B cell (primary cell): ENCODE measurements around the gene IRX5. TPM values are rescaled to one million over a fixed set of nuclear protein-coding genes. Genes with fewer than 3 reads are reported as not detected.

ENCODE experiments used
- ATAC-seq: fragments of 200-7000 bp; cut with Tn5 transposase; one replicate; pipeline ENCODE4 v1.10.0; 2021; ENCODE audit warnings: low read depth, mild to moderate bottlenecking, moderate number of reproducible peaks, moderate library complexity
- CTCF ChIA-PET: fragments of 350-600 bp; sonication (Branson Sonifier 250); formaldehyde crosslinking; loops from one replicate; lab custom pipeline; 2021; ENCODE audit warnings: antibody characterized with exemption, inconsistent platforms; lab: Charles Lee
- POLR2A ChIA-PET: fragments of 350-600 bp; sonication (Branson Sonifier 250); formaldehyde crosslinking; loops from one replicate; lab custom pipeline; 2021; ENCODE audit warnings: antibody characterized with exemption; lab: Charles Lee
- DNase-seq: peaks from one replicate; pipeline ENCODE4 v3.0.0; 2013
- H2AFZ ChIP-seq: 2 replicates; pipeline ENCODE4 v1.6.1; 2012; ENCODE audit warnings: mild to moderate bottlenecking, low read depth, low read length; ENCODE audit not compliant: insufficient read depth, poor library complexity, severe bottlenecking
- H3K27ac ChIP-seq, 2 donors: 1 replicate in 1 of 2; 2 replicates in 1 of 2; pipeline ENCODE4 v1.5.1; 2012 to 2013; ENCODE audit warnings: low read length in 2 of 2, mild to moderate bottlenecking in 2 of 2, moderate library complexity in 1 of 2
- H3K27me3 ChIP-seq, 4 experiments: fragments of 200-600 bp in 1 of 4; sonication (generic) in 1 of 4; replicated peaks in 1 of 4; 1 replicate in 2 of 4; 2 replicates in 2 of 4; pipeline versions ENCODE4 v1.6.1 to v1.7.0; 2013 to 2016; ENCODE audit warnings: low read length in 3 of 4, mild to moderate bottlenecking in 2 of 4, mixed read lengths in 1 of 4, moderate library complexity in 1 of 4; ENCODE audit not compliant: insufficient read depth in 4 of 4, control insufficient read depth in 3 of 4; ENCODE audit errors: control extremely low read depth in 1 of 4
- H3K36me3 ChIP-seq, 2 experiments: replicated peaks in 1 of 2; 1 replicate in 1 of 2; 2 replicates in 1 of 2; pipeline versions ENCODE4 v1.6.1 to v1.7.1; 2013; ENCODE audit warnings: low read length in 1 of 2; ENCODE audit not compliant: insufficient read depth in 2 of 2, control insufficient read depth in 1 of 2; ENCODE audit errors: control extremely low read depth in 1 of 2, extremely low read depth in 1 of 2
- H3K4me1 ChIP-seq, 2 donors: fragments of 200-600 bp in 1 of 2; sonication (generic) in 1 of 2; 1 replicate in 1 of 2; 2 replicates in 1 of 2; pipeline versions ENCODE4 v1.5.1 to v1.6.1; 2013 to 2017; ENCODE audit warnings: low read length in 2 of 2; ENCODE audit not compliant: control insufficient read depth in 2 of 2, insufficient read depth in 2 of 2
- H3K4me2 ChIP-seq: replicated peaks from 2 replicates; pipeline ENCODE3; 2012; ENCODE audit warnings: mild to moderate bottlenecking, low read depth, low read length; ENCODE audit not compliant: poor library complexity, severe bottlenecking
- H3K4me3 ChIP-seq, 5 experiments: fragments of 200-600 bp in 1 of 5; sonication (generic) in 1 of 5; 1 replicate in 3 of 5; 2 replicates in 2 of 5; pipeline versions ENCODE4 v1.5.1 to v1.7.0; 2011 to 2016; ENCODE audit warnings: low read length in 4 of 5, mild to moderate bottlenecking in 4 of 5, low read depth in 2 of 5, control low read depth in 1 of 5, moderate library complexity in 1 of 5; ENCODE audit not compliant: insufficient read depth in 1 of 5; ENCODE audit errors: control extremely low read depth in 1 of 5, extremely low read depth in 1 of 5
- H3K79me2 ChIP-seq: fragments of 200-600 bp; sonication (generic); one replicate; pipeline ENCODE4 v1.6.0; 2016; ENCODE audit warnings: low read length; ENCODE audit not compliant: control insufficient read depth, insufficient read depth
- H3K9ac ChIP-seq: fragments of 200-600 bp; sonication (generic); 2 replicates; pipeline ENCODE4 v1.6.1; 2017; ENCODE audit warnings: mild to moderate bottlenecking, low read length, moderate library complexity
- H3K9me3 ChIP-seq, 3 donors: one replicate each; pipeline versions ENCODE4 v1.6.1 to v1.7.1; 2013; ENCODE audit warnings: low read length in 2 of 3; ENCODE audit not compliant: control insufficient read depth in 2 of 3, insufficient read depth in 1 of 3; ENCODE audit errors: control extremely low read depth in 1 of 3
- H4K20me1 ChIP-seq: 2 replicates; pipeline ENCODE4 v1.6.0; 2012; ENCODE audit warnings: mild to moderate bottlenecking, low read length; ENCODE audit not compliant: insufficient read depth, control insufficient read depth, poor library complexity, severe bottlenecking
- H3K27ac Mint-ChIP-seq: one replicate; pipeline ENCODE4 v1.8.0; 2021; ENCODE audit warnings: mixed read lengths
- H3K27me3 Mint-ChIP-seq: one replicate; pipeline ENCODE4 v1.8.0; 2021; ENCODE audit warnings: mixed read lengths
- H3K4me1 Mint-ChIP-seq: one replicate; pipeline ENCODE4 v1.8.0; 2021; ENCODE audit warnings: mixed read lengths
- H3K4me3 Mint-ChIP-seq: one replicate; pipeline ENCODE4 v1.8.0; 2021; ENCODE audit warnings: mixed read lengths
- H3K9me3 Mint-ChIP-seq: one replicate; pipeline ENCODE4 v1.8.0; 2022; ENCODE audit warnings: mixed read lengths; ENCODE audit not compliant: insufficient read depth
- CTCF ChIP-seq: fragments of 200-600 bp; IDR thresholded peaks from one replicate; pipeline ENCODE4 v1.8.0; 2022; ENCODE audit warnings: antibody characterized with exemption, mild to moderate bottlenecking
- EZH2 ChIP-seq: IDR thresholded peaks from 2 replicates; pipeline ENCODE4 v1.6.1; 2012; ENCODE audit warnings: borderline replicate concordance, low read depth, mild to moderate bottlenecking, moderate library complexity, low read length; ENCODE audit not compliant: insufficient read depth, poor library complexity, severe bottlenecking
- WGBS: methylation state at CpG from one replicate; pipeline ENCODE4 v1.1.5; 2013; ENCODE audit warnings: missing lambda C conversion rate; ENCODE audit not compliant: insufficient coverage; 5-methylcytosine and 5-hydroxymethylcytosine counted together
- intact Hi-C: fragments of 100-400 bp; cut with micrococcal nuclease; formaldehyde crosslinking; loops from one replicate; pipeline ENCODE4 v1.10.0; 2022
- polyA plus RNA-seq: library from polyadenylated mRNA; depleted of rRNA; stranded (reverse); fragments of >200 nt; gene quantifications from 2 replicates; pipeline ENCODE4 v1.2.3, GENCODE V29; 2012
- total RNA-seq, 2 donors: library from RNA; stranded (reverse); fragments of 120-200 nt in 1 of 2; gene quantifications; 1 replicate in 1 of 2; 2 replicates in 1 of 2; pipeline versions ENCODE4 v1.2.3 to v1.2.4, GENCODE V29; 2013 to 2022

Gene IRX5
- total and polyA plus RNA-seq, 2 donors (not counting 1 experiment from before 2014, with no cell fraction given), result not detected

DNA sequence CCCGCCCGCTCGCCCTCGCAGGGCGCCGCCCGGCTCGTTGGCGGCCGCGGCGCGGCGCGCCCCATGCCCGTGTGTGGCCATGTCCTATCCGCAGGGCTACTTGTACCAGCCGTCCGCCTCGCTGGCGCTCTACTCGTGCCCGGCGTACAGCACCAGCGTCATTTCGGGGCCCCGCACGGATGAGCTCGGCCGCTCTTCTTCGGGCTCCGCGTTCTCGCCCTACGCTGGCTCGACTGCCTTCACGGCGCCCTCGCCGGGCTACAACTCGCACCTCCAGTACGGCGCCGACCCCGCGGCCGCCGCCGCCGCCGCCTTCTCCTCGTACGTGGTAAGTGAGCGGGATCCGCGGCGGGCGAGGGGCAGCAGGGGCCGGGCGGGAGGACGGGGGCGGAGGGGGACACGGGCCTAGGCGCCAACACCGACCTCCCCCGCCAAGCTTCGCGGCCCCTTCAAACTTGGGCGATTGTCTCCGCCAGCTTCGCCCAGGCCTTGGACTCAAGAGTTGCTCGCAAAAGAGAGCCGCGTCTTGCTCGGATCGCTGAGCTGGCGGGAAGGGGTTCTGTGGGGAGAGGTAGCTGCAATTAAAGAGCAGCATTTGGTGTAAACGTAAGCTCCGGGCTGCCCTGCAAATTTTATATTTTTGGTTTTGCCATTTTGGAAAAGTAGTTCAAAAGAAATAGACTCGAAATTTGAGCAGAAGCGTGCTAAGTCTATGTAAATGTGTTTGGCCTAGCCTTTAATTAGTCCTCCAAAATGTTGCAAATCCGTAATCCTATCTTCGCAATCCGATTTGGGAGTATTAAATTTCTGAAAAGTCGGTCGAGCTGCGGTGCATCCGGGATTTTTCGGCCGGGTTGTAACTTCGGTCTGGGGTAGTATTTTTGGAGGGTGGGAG lies 702 bp downstream of the IRX5 start:
- Histone ChIP-seq H3K4me3 (peak overlapping the region in 2 of 5 experiments; percentile 30 to 56), H3K79me2 (no peaks in the 10 kb centered on the region), H3K36me3 (no peaks in the 10 kb centered on the region), H3K27ac (no peak overlapping the region), H4K20me1 (no peaks in the 10 kb centered on the region), H2AFZ (peak overlapping the region; percentile 57), H3K27me3 (peaks cover 0 to 80% (median 52%) of the 10 kb centered on the region in 4 experiments), H3K4me2 (peak overlapping the region; percentile 92), H3K9me3 (peaks cover 1 to 56% (median 22%) of the 10 kb centered on the region in 3 donors), H3K9ac (no peak overlapping the region), H3K4me1 (peaks cover 35 to 52% of the 10 kb centered on the region in 2 donors)
- DNase-seq (no peak), ATAC-seq (no peak)
- ChIA-PET CTCF (no interaction called here), POLR2A (no interaction called here)
- Mint-ChIP-seq H3K27me3 (peaks cover 59% of the 10 kb centered on the region), H3K4me1 (peaks cover 31% of the 10 kb centered on the region), H3K4me3 (peak overlapping the region; percentile 55), H3K9me3 (peaks cover 3% of the 10 kb centered on the region), H3K27ac (peak overlapping the region; percentile 32)
- intact Hi-C loops, result no loop called here
- no peak for TF ChIP-seq CTCF
- TF ChIP-seq EZH2, result peak; percentile 49
- WGBS, result 8% methylated on average over 90 of the region's 91 CpGs

DNA sequence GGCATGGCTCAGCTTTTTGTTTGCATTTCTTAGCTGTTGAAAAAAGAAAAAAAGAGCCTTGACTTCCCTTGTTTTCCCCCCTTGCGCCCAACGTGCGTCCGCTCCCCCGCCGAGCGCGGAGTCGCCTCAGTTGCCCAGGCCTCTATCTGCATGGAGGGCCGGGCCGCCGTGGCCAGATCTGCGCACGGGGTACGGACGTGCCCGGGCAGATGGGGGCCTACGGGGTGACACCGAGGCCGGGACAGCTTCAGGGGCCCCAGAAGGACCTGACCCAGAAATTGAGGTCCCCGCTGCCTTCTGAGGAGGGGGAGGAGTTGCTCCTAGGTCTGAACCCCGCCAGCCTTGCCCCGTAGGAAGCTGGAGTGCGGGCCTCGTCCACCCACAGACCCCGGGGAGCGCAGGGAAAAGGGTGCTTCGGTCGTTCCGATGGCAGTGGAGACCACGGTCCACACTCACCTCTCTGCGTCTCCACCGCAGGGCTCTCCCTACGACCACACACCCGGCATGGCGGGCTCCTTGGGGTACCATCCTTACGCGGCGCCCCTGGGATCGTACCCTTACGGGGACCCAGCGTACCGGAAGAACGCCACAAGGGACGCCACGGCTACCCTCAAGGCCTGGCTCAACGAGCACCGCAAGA lies 1.5 kb downstream of the IRX5 start:
- Histone ChIP-seq H3K79me2 (no peaks in the 10 kb centered on the region), H3K27ac (no peak overlapping the region), H3K9ac (no peak overlapping the region), H4K20me1 (no peaks in the 10 kb centered on the region), H3K9me3 (peaks cover under 1 to 64% (median 22%) of the 10 kb centered on the region in 3 donors), H3K4me3 (peak overlapping the region in 1 of 5 experiments; percentile 6), H3K27me3 (peaks cover 0 to 83% (median 49%) of the 10 kb centered on the region in 4 experiments), H2AFZ (no peak overlapping the region), H3K36me3 (no peaks in the 10 kb centered on the region), H3K4me1 (peaks cover 42 to 58% of the 10 kb centered on the region in 2 donors), H3K4me2 (peak overlapping the region; percentile 92)
- Mint-ChIP-seq H3K27me3 (peaks cover 57% of the 10 kb centered on the region), H3K4me3 (peak overlapping the region; percentile 55), H3K27ac (no peak overlapping the region), H3K9me3 (peaks cover 3% of the 10 kb centered on the region), H3K4me1 (peaks cover 34% of the 10 kb centered on the region)
- 20% methylated on average over 42 of the region's 48 CpGs for WGBS
- DNase-seq (peak; percentile 26), ATAC-seq (no peak)
- CTCF ChIA-PET, result no interaction called here
- POLR2A ChIA-PET, result no interaction called here
- TF ChIP-seq CTCF, result no peak
- TF ChIP-seq EZH2, result no peak
- intact Hi-C loops, result no loop called here
